PC-9 (cell line): ENCODE results near the gene ZMYM4. TPM values are rescaled to one million over a fixed set of nuclear protein-coding genes. Genes with fewer than 3 reads are reported as not detected.

Experiments used
- BruUV-seq: library from RNA; stranded (reverse); fragments of 400-500 nt; replicated peaks from 2 replicates; lab custom pipeline; 2021; lab: Mats Ljungman, UMichigan
- CTCF ChIA-PET: fragments of 300-600 bp; sonication (Branson Sonifier 250); formaldehyde crosslinking; loops from one replicate; lab custom pipeline; 2022; ENCODE audit warnings: antibody characterized with exemption; lab: Charles Lee
- POLR2A ChIA-PET: fragments of 300-600 bp; sonication (Branson Sonifier 250); formaldehyde crosslinking; loops from one replicate; lab custom pipeline; 2022; ENCODE audit warnings: antibody characterized with exemption; ENCODE audit not compliant: unreplicated experiment; lab: Charles Lee
- DNase-seq, 2 experiments: peaks; one replicate each; pipeline versions ENCODE4 v3.0.0 to v3.0.0-alpha.2; 2015 to 2022; ENCODE audit warnings: mixed read lengths in 1 of 2
- H2AFZ ChIP-seq: fragments of 200-600 bp; sonication (generic); 2 replicates; pipeline ENCODE4 v1.8.1; 2017; ENCODE audit warnings: antibody characterized with exemption
- H3F3A ChIP-seq: fragments of 200-600 bp; sonication (generic); 2 replicates; pipeline ENCODE4 v1.8.1; 2017; ENCODE audit warnings: antibody characterized with exemption, mild to moderate bottlenecking, low read depth; ENCODE audit not compliant: insufficient read depth
- H3K27ac ChIP-seq: fragments of 200-600 bp; sonication (generic); 2 replicates; pipeline ENCODE4 v1.6.1; 2016; ENCODE audit warnings: mixed run types
- H3K27me3 ChIP-seq: fragments of 200-600 bp; sonication (generic); 2 replicates; pipeline ENCODE4 v1.6.1; 2016; ENCODE audit warnings: low read depth, mixed run types; ENCODE audit not compliant: insufficient read depth
- H3K36me3 ChIP-seq: fragments of 200-600 bp; sonication (generic); 2 replicates; pipeline ENCODE4 v1.6.1; 2016; ENCODE audit warnings: low read depth, mixed run types
- H3K4me1 ChIP-seq: fragments of 200-600 bp; sonication (generic); replicated peaks from 2 replicates; pipeline ENCODE4 v1.6.1; 2016; ENCODE audit warnings: mixed run types; ENCODE audit not compliant: insufficient read depth
- H3K4me2 ChIP-seq: fragments of 200-600 bp; sonication (generic); 2 replicates; pipeline ENCODE4 v1.6.1; 2017; ENCODE audit warnings: mixed run types
- H3K4me3 ChIP-seq: fragments of 200-600 bp; sonication (generic); 2 replicates; pipeline ENCODE4 v1.6.1; 2016; ENCODE audit warnings: mixed run types
- H3K79me2 ChIP-seq: fragments of 200-600 bp; sonication (generic); 2 replicates; pipeline ENCODE4 v1.6.1; 2017; ENCODE audit warnings: low read depth, mixed run types
- H3K9me2 ChIP-seq: fragments of 200-600 bp; sonication (generic); 2 replicates; pipeline ENCODE4 v1.8.1; 2017; ENCODE audit warnings: mild to moderate bottlenecking; ENCODE audit not compliant: insufficient read depth
- H3K9me3 ChIP-seq: fragments of 200-600 bp; sonication (generic); 2 replicates; pipeline ENCODE4 v1.8.1; 2016; ENCODE audit warnings: low read depth; ENCODE audit not compliant: insufficient read depth
- H4K20me1 ChIP-seq: fragments of 200-600 bp; sonication (generic); 2 replicates; pipeline ENCODE4 v1.8.1; 2017; ENCODE audit not compliant: insufficient read depth
- EZH2 ChIP-seq: fragments of 200-600 bp; sonication (generic); IDR thresholded peaks from 2 replicates; pipeline ENCODE4 v1.8.0; 2017; ENCODE audit warnings: antibody characterized with exemption, low read depth
- intact Hi-C: fragments of 100-400 bp; cut with micrococcal nuclease; formaldehyde crosslinking; loops from one replicate; pipeline ENCODE4 v1.10.0; 2022; ENCODE audit not compliant: unreplicated experiment
- total RNA-seq: library from RNA; stranded (reverse); gene quantifications from 2 replicates; pipeline ENCODE4 v1.2.3, GENCODE V29; 2021
- TF ChIP-seq, protein P1 (sequence below): fragments of 200-600 bp; sonication (generic); conservative IDR thresholded peaks from 2 replicates; pipeline ENCODE4 v1.6.1; 2017; ENCODE audit warnings: mixed run types, antibody characterized with exemption, mild to moderate bottlenecking, moderate library complexity

ZMYM4 gene
- total RNA-seq, 1 experiment from 2014 or later, result 84.4 TPM

DNA sequence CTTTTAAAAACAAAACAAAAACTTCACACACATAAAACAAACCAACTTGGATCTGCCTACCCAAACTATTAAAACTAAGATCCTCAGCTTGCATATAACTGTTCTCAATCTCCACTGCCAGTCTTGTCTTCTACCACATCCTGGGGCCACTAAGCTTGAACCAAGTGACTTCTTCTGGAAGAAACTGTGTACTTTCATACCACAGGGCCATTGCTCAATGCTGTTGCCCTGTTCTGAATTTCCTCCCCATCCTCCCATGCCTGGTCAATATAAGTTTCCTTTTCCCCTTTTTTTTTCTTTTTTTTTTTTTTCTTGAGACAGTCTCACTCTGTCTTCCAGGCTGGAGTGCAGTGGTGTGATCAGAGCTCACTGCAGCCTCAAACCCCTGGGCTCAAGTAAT, 178.8 kb downstream of the ZMYM4 start:
- peaks cover 14% of the 10 kb centered on the region; the same call in 1 of the 2 replicates for H3F3A ChIP-seq
- no peak overlapping the region for H2AFZ ChIP-seq
- intact Hi-C loops, result no loop called here
- BruUV-seq, result no TSS peak
- DNase-seq, result no peak
- no peaks in the 10 kb centered on the region for H3K27me3 ChIP-seq
- no peaks in the 10 kb centered on the region for H3K9me3 ChIP-seq
- ChIA-PET POLR2A (interaction anchor here (0.6 kb wide), 1 partner anchor 317 kb away, joined by 6 read pairs; no protein-coding TSS in a partner anchor), CTCF (no interaction called here)
- no peak overlapping the region for H3K4me2 ChIP-seq
- peaks cover 19% of the 10 kb centered on the region for H3K4me1 ChIP-seq
- no peaks in the 10 kb centered on the region for H3K9me2 ChIP-seq
- H3K79me2 ChIP-seq, result no peaks in the 10 kb centered on the region
- no peak overlapping the region for H3K27ac ChIP-seq
- no peaks in the 10 kb centered on the region for H4K20me1 ChIP-seq
- H3K36me3 ChIP-seq, result peaks cover 8% of the 10 kb centered on the region; the same call in 1 of the 2 replicates
- TF ChIP-seq, protein P1, sequence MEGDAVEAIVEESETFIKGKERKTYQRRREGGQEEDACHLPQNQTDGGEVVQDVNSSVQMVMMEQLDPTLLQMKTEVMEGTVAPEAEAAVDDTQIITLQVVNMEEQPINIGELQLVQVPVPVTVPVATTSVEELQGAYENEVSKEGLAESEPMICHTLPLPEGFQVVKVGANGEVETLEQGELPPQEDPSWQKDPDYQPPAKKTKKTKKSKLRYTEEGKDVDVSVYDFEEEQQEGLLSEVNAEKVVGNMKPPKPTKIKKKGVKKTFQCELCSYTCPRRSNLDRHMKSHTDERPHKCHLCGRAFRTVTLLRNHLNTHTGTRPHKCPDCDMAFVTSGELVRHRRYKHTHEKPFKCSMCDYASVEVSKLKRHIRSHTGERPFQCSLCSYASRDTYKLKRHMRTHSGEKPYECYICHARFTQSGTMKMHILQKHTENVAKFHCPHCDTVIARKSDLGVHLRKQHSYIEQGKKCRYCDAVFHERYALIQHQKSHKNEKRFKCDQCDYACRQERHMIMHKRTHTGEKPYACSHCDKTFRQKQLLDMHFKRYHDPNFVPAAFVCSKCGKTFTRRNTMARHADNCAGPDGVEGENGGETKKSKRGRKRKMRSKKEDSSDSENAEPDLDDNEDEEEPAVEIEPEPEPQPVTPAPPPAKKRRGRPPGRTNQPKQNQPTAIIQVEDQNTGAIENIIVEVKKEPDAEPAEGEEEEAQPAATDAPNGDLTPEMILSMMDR, result no peak
- TF ChIP-seq EZH2, result no peak
- H3K4me3 ChIP-seq, result no peak overlapping the region

DNA sequence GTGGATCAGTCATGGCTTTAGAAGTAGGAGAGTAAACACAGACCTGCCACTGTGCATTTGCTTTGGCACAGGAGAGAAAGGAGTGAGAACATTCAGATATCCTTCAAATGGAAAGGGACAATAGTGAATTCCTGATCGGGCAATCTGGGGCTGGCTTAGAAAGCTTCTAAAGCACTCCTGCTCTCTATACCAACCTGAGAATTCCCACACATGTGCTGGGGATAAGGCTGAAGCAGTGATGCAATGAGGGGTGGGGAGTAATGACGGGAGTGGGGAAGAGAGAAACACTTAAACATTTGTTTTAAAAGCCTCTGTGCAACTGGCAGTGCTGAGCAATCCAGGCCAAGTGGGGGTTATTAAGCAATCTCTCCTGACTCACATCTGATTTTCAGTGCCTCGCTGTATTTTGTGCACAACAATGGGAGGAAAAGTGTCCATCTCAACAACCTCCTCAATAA, 179.9 kb downstream of the ZMYM4 start:
- Histone ChIP-seq H3K27ac (peak overlapping the region; percentile 60), H3K36me3 (peaks cover 6% of the 10 kb centered on the region; the same call in 1 of the 2 replicates)
- POLR2A ChIA-PET, result no interaction called here

GRCh38 chr1:35449334-35450008, 181.0 kb downstream of the ZMYM4 start:
- TF ChIP-seq, protein P1, result no peak
- TF ChIP-seq EZH2, result no peak
- Histone ChIP-seq H2AFZ (no peak overlapping the region), H3K36me3 (no peaks in the 10 kb centered on the region), H3K9me3 (no peaks in the 10 kb centered on the region), H3K4me1 (peaks cover 19% of the 10 kb centered on the region), H3F3A (peaks cover 20% of the 10 kb centered on the region; the same call in 1 of the 2 replicates), H3K27ac (peak overlapping the region; percentile 42), H4K20me1 (no peaks in the 10 kb centered on the region), H3K79me2 (no peaks in the 10 kb centered on the region), H3K4me3 (no peak overlapping the region), H3K4me2 (no peak overlapping the region), H3K9me2 (no peaks in the 10 kb centered on the region), H3K27me3 (no peaks in the 10 kb centered on the region)
- intact Hi-C loops, result loop anchor here (2.0 kb wide), 1 partner anchor 277 kb away; no protein-coding TSS in a partner anchor
- ChIA-PET POLR2A (interaction anchor here (0.6 kb wide), 1 partner anchor 143 kb away, joined by 4 read pairs; no protein-coding TSS in a partner anchor), CTCF (interaction anchor here (0.6 to 2.5 kb wide), 4 partner anchors 96 to 301 kb away, joined by 3 to 8 read pairs (median 6); no protein-coding TSS in a partner anchor)
- no peak for DNase-seq
- no TSS peak for BruUV-seq

More for the DNA sequence above, 179.9 kb downstream of the ZMYM4 start:
- intact Hi-C loops, result no loop called here
- Histone ChIP-seq H3K4me1 (peaks cover 19% of the 10 kb centered on the region), H3K27me3 (no peaks in the 10 kb centered on the region), H3K4me3 (no peak overlapping the region), H3K79me2 (no peaks in the 10 kb centered on the region), H4K20me1 (no peaks in the 10 kb centered on the region), H3K9me3 (no peaks in the 10 kb centered on the region), H3F3A (peaks cover 20% of the 10 kb centered on the region; the same call in 1 of the 2 replicates), H3K4me2 (peak overlapping the region; percentile 8; the same call in 1 of the 2 replicates), H2AFZ (no peak overlapping the region), H3K9me2 (no peaks in the 10 kb centered on the region)
- no TSS peak for BruUV-seq
- no peak for TF ChIP-seq EZH2
- TF ChIP-seq, protein P1, result no peak
- CTCF ChIA-PET, result no interaction called here
- DNase-seq, result peak in 1 of 2 experiments; percentile 55
